ENCODE measurements around the gene TPP2.

- TF ChIP-seq POLR2A (IDR thresholded peaks at IDR 0.05; ENCODE audit: low read length): no peak
- no peak for TF ChIP-seq GATA1 (IDR thresholded peaks at IDR 0.05; ENCODE audit: low read depth, low read length)
Measured at GRCh38 chr13:102708211-102708610, 111.4 kb downstream of the TPP2 start.

Measured in erythroblast (primary cell).